Hindlimb muscle (tissue), 1 donor: Measurements from ENCODE around the gene APBA1. TPM values are rescaled to one million over a fixed set of nuclear protein-coding genes. Genes with fewer than 3 reads are reported as not detected.

Source experiments
- DNase-seq: peaks from one replicate; pipeline ENCODE4 v3.0.0-alpha.2; 2013
- polyA plus RNA-seq: library from polyadenylated mRNA; unstranded; fragments of 120-200 nt; gene quantifications from one replicate; pipeline ENCODE4 v1.2.1, GENCODE V29; 2013; ENCODE audit not compliant: insufficient read length

APBA1 gene
- polyA plus RNA-seq, 1 donor = 6.0 TPM

GRCh38 chr9:69519470-69520240 lies 152.5 kb downstream of the APBA1 start:
- DNase-seq = no peak

- DNase-seq = no peak
Observed at GRCh38 chr9:69516353-69517322, 155.5 kb downstream of the APBA1 start.

- no peak for DNase-seq
Observed at GRCh38 chr9:69515810-69516209, 156.4 kb downstream of the APBA1 start.

GRCh38 chr9:69513141-69513820 lies 158.9 kb downstream of the APBA1 start:
- no peak for DNase-seq

GRCh38 chr9:69504058-69504457 lies 168.1 kb downstream of the APBA1 start:
- DNase-seq = no peak

GRCh38 chr9:69502671-69503301 lies 169.4 kb downstream of the APBA1 start:
- DNase-seq = no peak

- peak; percentile 4 for DNase-seq
Observed at GRCh38 chr9:69500896-69501295, 171.3 kb downstream of the APBA1 start.

- no peak for DNase-seq
Observed at GRCh38 chr9:69499959-69500358, 172.2 kb downstream of the APBA1 start.

- DNase-seq = no peak
Observed at GRCh38 chr9:69499407-69499806, 172.8 kb downstream of the APBA1 start.

- no peak for DNase-seq
Observed at GRCh38 chr9:69498470-69498869, 173.7 kb downstream of the APBA1 start.

- no peak for DNase-seq
Observed at GRCh38 chr9:69497816-69498215, 174.4 kb downstream of the APBA1 start.

GRCh38 chr9:69496846-69497450 lies 175.2 kb downstream of the APBA1 start:
- no peak for DNase-seq

GRCh38 chr9:69495296-69495695 lies 176.9 kb downstream of the APBA1 start:
- DNase-seq = no peak

GRCh38 chr9:69494763-69495162 lies 177.4 kb downstream of the APBA1 start:
- no peak for DNase-seq

GRCh38 chr9:69494208-69494607 lies 178.0 kb downstream of the APBA1 start:
- no peak for DNase-seq

- no peak for DNase-seq
Observed at GRCh38 chr9:69486498-69486897, 185.7 kb downstream of the APBA1 start.

GRCh38 chr9:69485466-69485865 lies 186.7 kb downstream of the APBA1 start:
- DNase-seq = no peak

GRCh38 chr9:69483886-69484422 lies 188.2 kb downstream of the APBA1 start:
- no peak for DNase-seq

- DNase-seq = no peak
Observed at GRCh38 chr9:69476797-69477196, 195.4 kb downstream of the APBA1 start.

GRCh38 chr9:69476016-69476415 lies 196.2 kb downstream of the APBA1 start:
- DNase-seq = no peak

GRCh38 chr9:69474821-69475220 lies 197.3 kb downstream of the APBA1 start:
- DNase-seq = no peak
